ENCODE data around the gene TMPRSS4.
"Not testable (repeated sequence)": the region's sequence is repeated elsewhere in the genome, so short reads cannot be mapped to it uniquely, and the experiment has no call there.

Gene TMPRSS4

GRCh38 chr11:118057251-118058145, 19.4 kb upstream of the TMPRSS4 start:
- no peak for DNase-seq

GRCh38 chr11:118058311-118059245, 18.3 kb upstream of the TMPRSS4 start:
- no peak for DNase-seq

GRCh38 chr11:118059246-118059940, 17.5 kb upstream of the TMPRSS4 start:
- no peak for DNase-seq

GRCh38 chr11:118060081-118060661, 16.7 kb upstream of the TMPRSS4 start:
- DNase-seq = no peak

GRCh38 chr11:118060869-118061268, 16.0 kb upstream of the TMPRSS4 start:
- no peak for DNase-seq

- DNase-seq = no peak
Observed at GRCh38 chr11:118061586-118062125, 15.2 kb upstream of the TMPRSS4 start.

GRCh38 chr11:118062181-118062580, 14.7 kb upstream of the TMPRSS4 start:
- not testable (repeated sequence) for DNase-seq

- DNase-seq = not testable (repeated sequence)
Observed at GRCh38 chr11:118062631-118063030, 14.2 kb upstream of the TMPRSS4 start.

- DNase-seq = no peak
Observed at GRCh38 chr11:118064956-118065355, 11.9 kb upstream of the TMPRSS4 start.

GRCh38 chr11:118065384-118065783, 11.5 kb upstream of the TMPRSS4 start:
- DNase-seq = no peak

GRCh38 chr11:118067006-118067405, 9.9 kb upstream of the TMPRSS4 start:
- DNase-seq = no peak

GRCh38 chr11:118068206-118068944, 8.5 kb upstream of the TMPRSS4 start:
- no peak for DNase-seq

- DNase-seq = no peak
Observed at GRCh38 chr11:118068945-118069612, 7.8 kb upstream of the TMPRSS4 start.

GRCh38 chr11:118071416-118072030, 5.4 kb upstream of the TMPRSS4 start:
- DNase-seq = no peak

GRCh38 chr11:118073554-118073953, 3.3 kb upstream of the TMPRSS4 start:
- no peak for DNase-seq

- no peak for DNase-seq
Observed at GRCh38 chr11:118074091-118074685, 2.7 kb upstream of the TMPRSS4 start.

- DNase-seq = no peak
Observed at GRCh38 chr11:118074785-118075184, 2.1 kb upstream of the TMPRSS4 start.

- DNase-seq = no peak
Observed at GRCh38 chr11:118078911-118079411, 2.1 kb downstream of the TMPRSS4 start.

GRCh38 chr11:118079491-118079890, 2.6 kb downstream of the TMPRSS4 start:
- DNase-seq = no peak

- DNase-seq = no peak
Observed at GRCh38 chr11:118080296-118080695, 3.4 kb downstream of the TMPRSS4 start.

All from fibroblast of skin of right biceps (primary cell).